HG02885 (cell line): ENCODE data around the gene DSPP.
A peak's percentile ranks its signal among the peaks of the same experiment; 100 is the strongest.
"Not testable (repeated sequence)": the region's sequence is repeated elsewhere in the genome, so short reads cannot be mapped to it uniquely, and the experiment has no call there.

Experiments
- ATAC-seq: cut with Tn5 transposase; IDR thresholded peaks from one replicate; pipeline ENCODE4 v1.9.1; 2021; ENCODE audit warnings: mild to moderate bottlenecking; ENCODE audit not compliant: unreplicated experiment, poor library complexity

DSPP gene

DNA sequence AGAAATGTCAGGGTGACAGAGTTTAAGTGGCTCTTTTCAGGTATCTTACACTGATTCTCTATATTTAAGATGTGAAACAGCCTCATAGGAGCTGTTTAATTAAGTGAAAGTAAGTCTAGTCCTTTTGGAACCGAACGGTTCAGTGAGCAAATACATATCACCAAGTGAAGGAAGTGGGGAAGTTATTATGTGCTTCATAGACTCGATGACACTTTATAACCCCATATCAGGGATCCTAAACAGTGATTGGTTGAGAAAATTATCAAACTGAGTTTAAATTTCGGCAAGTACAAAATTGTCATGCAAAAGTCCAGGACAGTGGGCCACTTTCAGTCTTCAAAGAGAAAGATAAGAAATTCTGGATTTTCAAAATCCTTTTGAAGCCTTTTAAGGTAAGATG is at the start of gene DSPP:
DSPP (plus strand) TSS at position 301 of the 400 bp plus-strand sequence. CDS start 2,380 bp downstream, outside the sequence.
- ATAC-seq, result no peak

GRCh38 chr4:87559090-87559837 is 49.1 kb upstream of the DSPP start:
- peak; percentile 99 for ATAC-seq

DNA sequence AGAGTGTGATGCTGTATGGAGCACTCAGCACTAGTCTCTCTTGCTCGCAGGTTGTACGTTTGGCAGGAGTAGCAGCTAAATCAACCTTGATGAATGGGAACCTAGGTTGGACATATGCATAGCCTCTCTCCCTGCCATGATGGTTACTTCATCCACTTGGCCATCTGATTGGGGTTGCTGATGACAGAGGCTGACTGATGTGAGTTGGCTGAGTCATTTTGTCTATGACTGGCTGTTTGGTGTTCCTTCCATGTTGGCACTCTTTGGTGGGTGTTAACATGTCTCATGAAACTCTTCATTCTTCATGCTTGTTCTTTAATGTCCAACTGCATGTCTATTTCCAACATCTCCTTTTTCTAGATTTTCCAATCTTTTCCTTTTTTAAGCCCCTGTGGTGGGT is 47.5 kb upstream of the DSPP start:
- ATAC-seq, result no peak

DNA sequence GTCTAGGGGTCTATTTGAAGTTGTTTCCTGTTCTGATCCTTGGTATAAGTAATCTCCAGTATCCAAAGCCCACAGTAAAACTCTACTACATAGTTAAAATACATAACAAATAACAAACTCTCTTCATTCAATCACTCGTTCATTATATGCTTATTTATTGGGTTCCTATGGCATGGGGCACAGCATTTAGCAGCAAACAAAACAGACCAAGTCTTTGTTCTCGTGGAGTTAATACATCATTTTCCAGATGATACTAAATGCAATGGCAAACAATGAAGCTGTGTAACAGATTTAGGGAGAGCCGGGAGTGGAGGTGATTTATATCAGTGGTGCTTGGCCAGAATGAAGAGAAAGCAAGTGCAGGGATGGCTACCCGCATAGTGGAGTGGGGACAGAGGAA is 42.6 kb upstream of the DSPP start:
- ATAC-seq, result no peak

DNA sequence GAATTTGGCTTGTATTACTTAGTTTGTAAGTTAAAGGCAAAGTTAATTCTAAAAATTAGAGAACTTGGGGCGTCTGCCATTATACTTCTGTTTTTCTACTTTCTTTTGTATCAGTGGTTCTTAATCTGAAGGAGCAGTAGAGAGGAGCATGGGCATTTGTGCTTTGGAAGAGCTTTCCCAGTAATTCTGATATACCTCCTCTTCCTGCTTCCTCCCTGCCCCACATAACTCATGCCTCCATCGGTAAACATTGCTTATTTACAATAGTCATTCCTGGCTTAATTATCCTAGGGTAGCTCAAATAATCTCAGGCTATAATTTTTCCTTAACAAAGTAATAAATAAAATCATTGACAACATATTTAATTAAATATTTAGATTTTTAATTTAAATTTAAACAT is 42.1 kb upstream of the DSPP start:
- no peak for ATAC-seq

- ATAC-seq, result no peak
These were observed 41.1 kb upstream of the DSPP start for GRCh38 chr4:87567191-87567590.

DNA sequence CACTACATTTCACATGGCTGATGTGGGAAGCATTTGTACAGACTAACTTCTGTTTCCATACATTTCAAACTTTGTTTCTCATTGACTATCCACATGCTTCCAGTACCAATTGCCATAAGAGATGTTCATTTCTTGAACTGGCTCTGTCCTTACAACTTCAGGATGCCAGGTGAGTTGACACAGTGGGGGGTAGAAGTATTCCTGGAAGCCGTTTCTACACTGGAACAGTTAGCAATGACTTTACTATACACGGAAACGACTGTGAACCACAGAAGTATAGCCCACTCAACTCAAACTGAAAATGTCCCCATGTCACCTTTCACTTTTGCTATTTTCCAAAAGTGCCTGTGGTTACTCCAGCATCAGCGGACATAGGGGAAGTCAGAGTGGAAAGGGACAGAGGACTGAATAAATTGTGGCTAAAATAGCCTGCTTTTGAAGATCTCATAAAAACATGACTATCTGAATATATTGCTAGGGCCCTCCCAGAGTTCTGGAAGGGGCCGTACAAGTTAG is 38.0 kb upstream of the DSPP start:
- no peak for ATAC-seq

DNA sequence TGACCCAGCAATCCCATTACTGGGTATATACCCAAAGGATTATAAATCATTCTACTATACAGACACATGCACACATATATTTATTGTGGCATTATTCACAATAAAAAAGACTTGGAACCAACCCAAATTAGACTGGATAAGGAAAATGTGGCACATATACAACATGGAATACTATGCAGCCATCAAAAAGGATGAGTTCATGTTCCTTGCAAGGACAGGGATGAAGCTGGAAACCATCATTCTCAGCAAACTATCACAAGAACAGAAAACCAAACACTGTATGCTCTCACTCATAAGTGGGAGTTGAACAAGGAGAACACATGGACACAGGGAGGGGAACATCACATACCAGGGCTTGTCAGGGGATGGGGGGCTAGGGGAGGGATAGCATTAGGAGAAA is 34.0 kb upstream of the DSPP start:
- not testable (repeated sequence) for ATAC-seq

GRCh38 chr4:87574996-87575395 is 33.3 kb upstream of the DSPP start:
- ATAC-seq, result no peak

DNA sequence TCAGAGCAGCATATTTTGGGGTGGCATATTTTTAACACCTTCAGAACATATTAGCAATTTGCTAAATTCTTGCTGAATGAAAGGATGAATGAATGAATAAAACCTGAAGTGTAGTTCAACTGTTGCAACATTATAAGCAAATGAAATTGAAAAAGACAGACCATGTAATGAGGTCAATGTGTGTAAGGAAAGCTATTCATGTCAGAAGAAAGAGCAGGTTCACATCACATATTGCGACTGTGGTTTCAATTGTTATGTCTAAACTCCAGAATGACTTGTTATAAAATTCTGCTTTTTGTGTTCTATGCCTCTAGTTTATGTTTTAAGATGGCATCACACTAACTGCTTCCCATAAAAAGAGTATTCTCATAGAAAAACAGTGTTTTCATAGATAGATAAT is 32.9 kb upstream of the DSPP start:
- no peak for ATAC-seq

- no peak for ATAC-seq
These were observed 32.3 kb upstream of the DSPP start for GRCh38 chr4:87575983-87576382.

- no peak for ATAC-seq
These were observed 28.9 kb upstream of the DSPP start for GRCh38 chr4:87579478-87579877.

DNA sequence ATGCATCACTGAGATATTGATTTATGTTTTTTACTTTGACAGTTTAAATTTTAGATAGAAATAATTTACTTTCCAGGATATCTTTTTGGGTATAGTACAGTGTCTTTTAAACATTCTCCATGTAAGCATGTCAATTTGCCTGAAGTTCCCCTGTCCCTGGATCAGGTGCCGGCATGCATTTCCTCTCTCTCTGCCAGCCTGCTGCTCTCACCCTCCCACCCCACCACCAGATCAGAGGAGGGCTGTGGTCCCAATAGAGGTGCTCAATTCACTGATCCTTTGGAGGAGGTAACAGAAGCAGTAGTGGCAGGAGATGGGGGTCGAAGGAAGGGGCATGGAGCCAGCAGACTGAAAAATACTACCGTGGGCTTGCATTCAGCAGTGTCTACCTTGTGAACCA is 28.3 kb upstream of the DSPP start:
- ATAC-seq, result no peak

DNA sequence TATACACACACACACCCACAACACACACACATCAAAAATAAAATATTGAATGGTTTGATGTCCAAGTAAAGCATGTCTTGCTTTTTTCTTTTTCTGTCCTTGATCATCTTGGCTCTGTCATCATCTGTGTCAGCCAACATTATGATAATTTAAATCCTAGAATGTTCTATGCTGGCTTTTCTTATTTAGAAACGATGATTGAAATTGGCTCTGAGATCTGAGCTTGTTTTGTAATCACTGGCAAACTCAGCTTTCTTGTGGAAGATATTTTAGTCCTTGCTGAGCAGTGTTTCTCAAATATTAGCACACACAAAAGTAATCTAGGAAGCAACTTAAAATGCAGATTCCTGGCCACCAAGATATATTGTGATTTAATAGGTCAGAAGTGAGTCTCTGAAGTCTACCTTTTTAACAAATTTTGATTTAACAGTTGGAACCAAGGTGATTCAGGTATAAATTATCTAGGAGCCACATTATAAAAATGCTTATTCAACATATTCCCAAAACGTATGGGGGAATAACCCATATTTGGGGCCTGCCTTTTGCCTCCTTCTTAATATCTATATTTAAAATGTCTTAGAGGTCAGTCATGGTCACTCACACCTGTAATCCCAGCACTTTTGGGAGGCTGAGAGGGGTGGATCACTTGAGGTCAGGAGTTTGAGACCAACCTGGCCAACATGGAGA is 24.0 kb upstream of the DSPP start:
- no peak for ATAC-seq

- no peak for ATAC-seq
These were observed 18.8 kb upstream of the DSPP start for GRCh38 chr4:87589531-87589930.

DNA sequence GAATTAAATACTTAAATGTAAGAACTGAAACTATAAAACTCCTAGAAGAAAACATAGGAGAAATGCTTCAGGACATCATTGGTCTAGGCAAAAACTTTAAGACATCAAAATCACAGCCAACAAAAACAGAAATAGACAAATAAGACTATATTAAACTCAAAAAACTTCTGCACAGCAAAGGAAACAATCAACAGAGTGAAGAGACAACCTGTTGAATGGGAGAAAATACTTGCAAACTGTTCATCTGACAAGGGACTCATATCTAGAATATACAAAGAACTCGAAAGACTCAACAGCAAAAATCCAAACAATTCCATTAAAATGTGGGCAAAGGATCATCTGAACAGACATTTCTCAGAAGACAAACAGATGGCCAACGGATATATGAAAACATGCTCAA is 16.2 kb upstream of the DSPP start:
- no peak for ATAC-seq

DNA sequence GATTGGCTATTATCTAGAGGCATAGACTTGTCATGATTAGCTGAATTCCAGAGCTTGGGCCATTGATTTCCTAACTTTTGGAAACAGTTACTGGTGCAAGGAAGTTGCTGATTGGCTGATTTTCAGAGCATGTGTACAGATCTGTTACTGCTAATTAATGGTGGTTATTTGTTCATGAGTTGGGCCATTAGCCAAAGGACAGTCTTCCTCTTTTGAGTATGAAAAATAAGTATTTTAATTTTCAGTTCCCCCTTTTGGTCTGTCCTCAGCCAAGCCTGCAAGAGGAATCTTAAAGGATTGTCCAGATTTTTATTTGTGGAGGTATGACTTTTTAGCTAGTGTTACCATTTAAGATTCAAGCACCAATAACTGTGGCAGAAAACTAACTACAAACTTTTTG is 7.0 kb upstream of the DSPP start:
- no peak for ATAC-seq

- ATAC-seq, result no peak
These were observed 6.1 kb downstream of the DSPP start for GRCh38 chr4:87614292-87614890.

- no peak for ATAC-seq
These were observed 7.9 kb downstream of the DSPP start for GRCh38 chr4:87616268-87616667.

GRCh38 chr4:87620086-87620485 is 11.8 kb downstream of the DSPP start:
- ATAC-seq, result no peak

DNA sequence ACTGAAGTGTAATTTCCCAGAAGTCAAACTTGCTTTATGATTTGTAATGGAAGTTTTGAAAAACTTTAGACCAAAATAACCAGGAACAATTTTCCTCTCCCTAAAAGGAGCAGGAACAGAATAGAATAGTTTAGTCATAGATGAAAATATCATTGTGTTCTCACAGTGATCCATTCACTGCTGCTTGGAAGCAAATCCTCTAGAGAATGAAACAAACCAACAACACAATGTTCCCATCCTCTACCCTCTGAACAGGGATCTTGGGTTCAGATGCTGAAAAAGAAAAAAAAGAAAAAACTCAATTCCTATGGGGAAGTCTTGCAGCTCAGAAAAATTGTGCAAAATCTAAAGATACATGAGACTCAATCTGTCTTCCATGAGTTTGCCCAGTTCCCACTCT is 12.2 kb downstream of the DSPP start:
- ATAC-seq, result no peak
